HepG2 (cell line): ENCODE measurements around the gene ARF6. TPM values are rescaled to one million over a fixed set of nuclear protein-coding genes. Genes with fewer than 3 reads are reported as not detected.

Experiments used
- ARHGAP35 ChIP-seq: sonication (generic); formaldehyde crosslinking; IDR thresholded peaks from 2 replicates; pipeline ENCODE4 v1.9.0; 2022; ENCODE audit warnings: mild to moderate bottlenecking, inconsistent platforms, moderate library complexity, missing genetic modification reagents, borderline replicate concordance
- CBX5 ChIP-seq: sonication (generic); formaldehyde crosslinking; IDR thresholded peaks from 2 replicates; pipeline ENCODE4 v1.4.0; 2020; ENCODE audit warnings: missing genetic modification reagents, borderline replicate concordance
- DNMT3B ChIP-seq: conservative IDR thresholded peaks from 2 replicates; pipeline ENCODE4 v1.6.1; 2016; ENCODE audit warnings: missing biosample characterization, control low read depth
- HDAC2 ChIP-seq: sonication (generic); formaldehyde crosslinking; IDR thresholded peaks from 2 replicates; pipeline ENCODE4 v1.4.0; 2020; ENCODE audit warnings: missing genetic modification reagents
- NFKB2 ChIP-seq: sonication (generic); formaldehyde crosslinking; IDR thresholded peaks from 2 replicates; pipeline ENCODE4 v1.4.0; 2020; ENCODE audit warnings: missing genetic modification reagents, borderline replicate concordance
- PAXIP1 ChIP-seq: sonication (generic); formaldehyde crosslinking; conservative IDR thresholded peaks from 2 replicates; pipeline ENCODE4 v1.4.0; 2020; ENCODE audit warnings: mild to moderate bottlenecking, missing genetic modification reagents, moderate library complexity
- REST ChIP-seq, 2 experiments: IDR thresholded peaks; 2 replicates each; pipeline ENCODE4 v1.6.1; 2011 to 2012; ENCODE audit warnings: low read length in 2 of 2, borderline replicate concordance in 1 of 2, low read depth in 1 of 2, mild to moderate bottlenecking in 1 of 2, moderate library complexity in 1 of 2
- REXO4 ChIP-seq: sonication (generic); formaldehyde crosslinking; IDR thresholded peaks from 2 replicates; pipeline ENCODE4 v1.8.0; 2022; ENCODE audit warnings: missing genetic modification reagents, mild to moderate bottlenecking, borderline replicate concordance
- SAP130 ChIP-seq: IDR thresholded peaks from 2 replicates; pipeline ENCODE4 v1.6.1; 2016; ENCODE audit warnings: low read depth
- STAT5B ChIP-seq: sonication (generic); formaldehyde crosslinking; IDR thresholded peaks from 2 replicates; pipeline ENCODE4 v1.4.0; 2020; ENCODE audit warnings: missing genetic modification reagents
- ZBTB7B ChIP-seq: sonication (generic); formaldehyde crosslinking; IDR thresholded peaks from 2 replicates; pipeline ENCODE4 v1.4.0; 2020; ENCODE audit warnings: missing genetic modification reagents
- ZFP62 ChIP-seq: sonication (generic); formaldehyde crosslinking; IDR thresholded peaks from 2 replicates; pipeline ENCODE4 v1.4.0; 2020; ENCODE audit warnings: missing genetic modification reagents
- ZNF431 ChIP-seq: sonication (generic); formaldehyde crosslinking; IDR thresholded peaks from 2 replicates; pipeline ENCODE4 v1.9.0; 2022; ENCODE audit warnings: missing genetic modification reagents, low read depth, mild to moderate bottlenecking, borderline replicate concordance
- ZNF446 ChIP-seq: sonication (generic); formaldehyde crosslinking; IDR thresholded peaks from 2 replicates; pipeline ENCODE4 v1.5.0; 2020; ENCODE audit warnings: mild to moderate bottlenecking, missing genetic modification reagents
- ZNF570 ChIP-seq: sonication (generic); formaldehyde crosslinking; IDR thresholded peaks from 2 replicates; pipeline ENCODE4 v1.4.0; 2020; ENCODE audit warnings: mild to moderate bottlenecking, missing genetic modification reagents, borderline replicate concordance
- ZNF598 ChIP-seq: sonication (generic); formaldehyde crosslinking; IDR thresholded peaks from 2 replicates; pipeline ENCODE4 v1.5.1; 2020; ENCODE audit warnings: mild to moderate bottlenecking, missing genetic modification reagents, borderline replicate concordance
- ZNF75D ChIP-seq: sonication (generic); formaldehyde crosslinking; IDR thresholded peaks from 2 replicates; pipeline ENCODE4 v1.8.1; 2023; ENCODE audit warnings: missing genetic modification reagents, mild to moderate bottlenecking, borderline replicate concordance
- ZNF781 ChIP-seq: sonication (generic); formaldehyde crosslinking; IDR thresholded peaks from 2 replicates; pipeline ENCODE4 v1.5.1; 2020; ENCODE audit warnings: borderline replicate concordance, mild to moderate bottlenecking, missing genetic modification reagents; ENCODE audit errors: not compliant biosample characterization
- ZNF841 ChIP-seq: sonication (generic); formaldehyde crosslinking; IDR thresholded peaks from 2 replicates; pipeline ENCODE4 v1.8.1; 2023; ENCODE audit warnings: missing genetic modification reagents, borderline replicate concordance
- polyA plus RNA-seq, 8 experiments: library from polyadenylated mRNA; depleted of rRNA in 3 of 8; stranded (reverse) in 7 of 8; unstranded in 1 of 8; fragments of >200 nt; fragmentation: Illumina TruSeq in 4 of 8; extraction: Trizol in 4 of 8; gene quantifications; 2 replicates each; pipeline versions ENCODE4 v1.2.1 to v1.2.3, GENCODE V29; 2011 to 2016; ENCODE audit warnings: low read depth in 4 of 8, missing spikeins in 1 of 8, mixed read lengths in 1 of 8; ENCODE audit not compliant: insufficient read depth in 1 of 8
- total RNA-seq, 5 experiments: library from RNA; depleted of rRNA; stranded (reverse); fragments of >200 nt; fragmentation: Illumina TruSeq; extraction: Trizol; gene quantifications; 2 replicates each; pipeline ENCODE4 v1.2.3, GENCODE V29; 2016; ENCODE audit warnings: low read depth in 1 of 5
- TF ChIP-seq, protein P1 (sequence below): sonication (generic); formaldehyde crosslinking; IDR thresholded peaks from 2 replicates; pipeline ENCODE4 v1.4.0; 2020; ENCODE audit warnings: low read depth, mild to moderate bottlenecking, missing genetic modification reagents

Gene ARF6
- total and polyA plus RNA-seq, 2 of the 13 experiments (the other 11 are each of a cell fraction or from before 2014, with no cell fraction given): 12.7 to 31.9 TPM

DNA sequence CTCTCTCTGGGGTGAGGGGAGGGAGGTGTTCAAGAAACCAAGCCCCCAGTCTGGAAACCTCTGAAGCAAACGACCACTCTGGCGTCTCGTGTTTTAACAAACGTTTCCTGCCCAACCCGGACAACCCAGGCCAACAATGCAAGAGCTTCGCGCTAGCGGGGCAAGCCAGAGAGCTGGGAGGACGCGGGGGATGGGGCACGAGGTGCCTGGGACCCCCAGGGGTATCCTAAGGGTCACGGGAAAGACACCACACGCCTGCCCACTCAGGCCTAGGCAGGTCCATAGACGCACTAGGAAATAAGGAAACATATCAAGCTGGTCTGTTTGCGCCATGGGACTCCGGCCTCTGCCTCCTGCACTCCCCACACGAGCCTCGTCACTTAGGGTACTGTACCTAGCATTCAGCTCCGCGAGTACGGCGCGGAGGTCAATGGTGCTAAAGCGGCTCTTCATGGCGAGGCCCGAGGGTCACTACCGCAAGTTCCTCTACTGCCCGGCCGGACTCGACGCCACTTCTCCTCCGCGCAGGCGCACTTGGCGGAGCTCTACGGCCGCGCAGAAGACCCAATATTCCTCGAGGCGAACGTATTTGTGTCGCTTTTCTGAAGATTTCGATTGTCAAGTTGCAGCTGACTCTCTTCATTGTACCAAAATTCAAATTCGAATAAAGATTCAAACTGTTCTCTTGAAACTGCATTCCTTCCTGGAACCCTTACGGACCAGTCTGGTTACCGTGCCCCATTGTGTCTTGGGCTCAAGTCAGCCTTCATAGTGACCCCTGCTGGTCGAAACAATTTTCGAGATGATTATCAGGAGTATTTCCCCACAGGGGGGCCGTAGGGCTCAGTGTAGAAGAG is 40.4 kb upstream of the ARF6 start, which contains the start of gene NEMF (continued):
- TF ChIP-seq HDAC2 (CRISPR knock-in tag): peak; percentile 49
- peak; percentile 87 for TF ChIP-seq SAP130 (CRISPR knock-in tag)
- TF ChIP-seq ZNF431 (CRISPR knock-in tag): peak; percentile 30; the same call in 1 of the 2 replicates
- TF ChIP-seq ZNF570 (CRISPR knock-in tag): no peak
- TF ChIP-seq, protein P1, sequence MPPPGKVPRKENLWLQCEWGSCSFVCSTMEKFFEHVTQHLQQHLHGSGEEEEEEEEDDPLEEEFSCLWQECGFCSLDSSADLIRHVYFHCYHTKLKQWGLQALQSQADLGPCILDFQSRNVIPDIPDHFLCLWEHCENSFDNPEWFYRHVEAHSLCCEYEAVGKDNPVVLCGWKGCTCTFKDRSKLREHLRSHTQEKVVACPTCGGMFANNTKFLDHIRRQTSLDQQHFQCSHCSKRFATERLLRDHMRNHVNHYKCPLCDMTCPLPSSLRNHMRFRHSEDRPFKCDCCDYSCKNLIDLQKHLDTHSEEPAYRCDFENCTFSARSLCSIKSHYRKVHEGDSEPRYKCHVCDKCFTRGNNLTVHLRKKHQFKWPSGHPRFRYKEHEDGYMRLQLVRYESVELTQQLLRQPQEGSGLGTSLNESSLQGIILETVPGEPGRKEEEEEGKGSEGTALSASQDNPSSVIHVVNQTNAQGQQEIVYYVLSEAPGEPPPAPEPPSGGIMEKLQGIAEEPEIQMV: no peak
- 0 out of 2 replicates have a peak, but pooled peaks have one; percentile 26 for TF ChIP-seq PAXIP1 (CRISPR knock-in tag)
- no peak for TF ChIP-seq ZNF841 (CRISPR knock-in tag)
- peak; percentile 65; the same call in 1 of the 2 replicates for TF ChIP-seq CBX5 (CRISPR knock-in tag)
- TF ChIP-seq REXO4 (CRISPR knock-in tag): no peak
- TF ChIP-seq ARHGAP35 (CRISPR knock-in tag): peak; percentile 37; the same call in 1 of the 2 replicates
- 0 out of 2 replicates have a peak, but pooled peaks have one; percentile 12 for TF ChIP-seq STAT5B (CRISPR knock-in tag)
- peak in 1 of 2 experiments; percentile 50; a peak in 1 of 4 replicates for TF ChIP-seq REST (IDR thresholded peaks at IDR 0.05; ENCODE audit: borderline replicate concordance in 1 of 2, low read depth in 1 of 2, low read length in 2 of 2)
- peak; percentile 85 for TF ChIP-seq ZNF781 (CRISPR knock-in tag)
- peak; percentile 83; the same call in 1 of the 2 replicates for TF ChIP-seq NFKB2
- TF ChIP-seq ZFP62 (CRISPR knock-in tag): no peak
- TF ChIP-seq ZNF446 (CRISPR knock-in tag): 0 out of 2 replicates have a peak, but pooled peaks have one; percentile 48
- peak; percentile 79 for TF ChIP-seq ZBTB7B (CRISPR knock-in tag)
- TF ChIP-seq ZNF75D: no peak
- TF ChIP-seq ZNF598 (CRISPR knock-in tag): peak; percentile 91; the same call in 1 of the 2 replicates
- TF ChIP-seq DNMT3B (CRISPR knock-in tag): no peak; the same call in 1 of the 2 replicates
